ENCODE data around the gene PSMD1.

The PSMD1 gene

DNA sequence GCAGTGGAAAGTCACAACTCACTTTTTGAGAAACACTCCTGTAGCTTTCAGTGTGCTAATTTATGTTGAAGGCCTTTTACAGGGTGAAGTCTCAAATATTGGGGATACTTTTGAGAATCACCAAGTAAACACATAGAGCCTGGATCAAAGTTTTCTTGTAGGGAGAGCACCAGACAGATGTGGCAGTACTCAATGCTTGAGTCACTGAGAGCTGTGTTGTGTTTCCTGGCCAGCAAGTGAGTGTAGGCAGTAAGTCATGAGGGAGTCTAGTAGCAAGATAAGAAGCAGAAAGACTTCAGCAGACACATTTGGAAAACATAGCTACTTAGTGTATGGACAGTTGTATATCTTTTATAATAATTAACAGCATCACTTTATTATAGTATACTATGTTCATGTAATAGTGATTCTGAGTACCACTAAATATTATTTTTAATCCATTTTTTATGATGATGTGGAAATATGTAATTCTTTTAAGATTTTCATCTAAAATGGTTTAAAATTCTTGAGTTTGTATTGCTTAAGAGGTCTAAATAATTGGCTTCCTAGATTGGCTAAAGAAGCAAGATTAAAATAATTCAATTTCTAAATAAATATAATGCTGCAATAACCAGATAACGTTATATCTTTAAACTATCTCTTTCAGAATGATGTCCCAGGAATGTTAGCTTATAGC lies 12.8 kb downstream of the PSMD1 start:
- Histone ChIP-seq H3K4me3 (ENCODE audit: low read length) (no peak overlapping the region), H3K79me2 (ENCODE audit: control insufficient read depth, low read length) (no peaks in the 10 kb centered on the region), H3K4me1 (ENCODE audit: control insufficient read depth, low read length) (no peaks in the 10 kb centered on the region), H3K27me3 (ENCODE audit: control insufficient read depth, low read length) (no peaks in the 10 kb centered on the region), H3K4me2 (ENCODE audit: low read length) (no peak overlapping the region), H3F3A (ENCODE audit: control insufficient read depth, insufficient read depth) (peaks cover 3% of the 10 kb centered on the region), H4K20me1 (ENCODE audit: control insufficient read depth, insufficient read depth, low read depth, low read length) (no peaks in the 10 kb centered on the region), H3K27ac (ENCODE audit: low read depth, low read length) (no peak overlapping the region), H3K9me2 (replicated peaks; ENCODE audit: control insufficient read depth, low read length) (no peaks in the 10 kb centered on the region), H3K9me3 (ENCODE audit: control insufficient read depth, insufficient read depth, low read length) (no peaks in the 10 kb centered on the region), H3K36me3 (ENCODE audit: control insufficient read depth, low read length) (peaks cover 79% of the 10 kb centered on the region)
- no peak for TF ChIP-seq EZH2phosphoT487 (IDR thresholded peaks at IDR 0.05; ENCODE audit: borderline replicate concordance, low read length)
- TF ChIP-seq, protein P1, sequence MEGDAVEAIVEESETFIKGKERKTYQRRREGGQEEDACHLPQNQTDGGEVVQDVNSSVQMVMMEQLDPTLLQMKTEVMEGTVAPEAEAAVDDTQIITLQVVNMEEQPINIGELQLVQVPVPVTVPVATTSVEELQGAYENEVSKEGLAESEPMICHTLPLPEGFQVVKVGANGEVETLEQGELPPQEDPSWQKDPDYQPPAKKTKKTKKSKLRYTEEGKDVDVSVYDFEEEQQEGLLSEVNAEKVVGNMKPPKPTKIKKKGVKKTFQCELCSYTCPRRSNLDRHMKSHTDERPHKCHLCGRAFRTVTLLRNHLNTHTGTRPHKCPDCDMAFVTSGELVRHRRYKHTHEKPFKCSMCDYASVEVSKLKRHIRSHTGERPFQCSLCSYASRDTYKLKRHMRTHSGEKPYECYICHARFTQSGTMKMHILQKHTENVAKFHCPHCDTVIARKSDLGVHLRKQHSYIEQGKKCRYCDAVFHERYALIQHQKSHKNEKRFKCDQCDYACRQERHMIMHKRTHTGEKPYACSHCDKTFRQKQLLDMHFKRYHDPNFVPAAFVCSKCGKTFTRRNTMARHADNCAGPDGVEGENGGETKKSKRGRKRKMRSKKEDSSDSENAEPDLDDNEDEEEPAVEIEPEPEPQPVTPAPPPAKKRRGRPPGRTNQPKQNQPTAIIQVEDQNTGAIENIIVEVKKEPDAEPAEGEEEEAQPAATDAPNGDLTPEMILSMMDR (IDR thresholded peaks at IDR 0.05; ENCODE audit: low read depth, low read length, poor library complexity, severe bottlenecking): no peak

DNA sequence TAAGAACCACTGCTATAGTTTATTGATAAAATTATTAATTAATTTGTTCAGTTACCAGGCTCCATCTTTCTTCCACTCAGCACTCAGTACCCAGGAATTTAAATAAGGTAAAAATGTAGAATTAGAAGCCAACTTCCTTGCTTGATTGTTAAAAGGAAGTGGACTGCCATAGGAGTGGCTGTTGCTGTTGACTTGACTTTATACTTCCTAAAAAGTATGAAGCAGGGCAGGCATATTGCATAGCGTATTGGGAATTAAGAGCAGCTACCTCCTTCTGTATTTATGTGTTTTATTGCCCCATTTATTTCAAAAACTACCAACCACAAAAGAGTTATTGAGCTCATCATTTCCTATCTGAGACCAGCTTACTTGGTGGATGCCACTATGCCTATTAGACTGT lies 27.9 kb downstream of the PSMD1 start:
- no peaks in the 10 kb centered on the region for H3F3A ChIP-seq (ENCODE audit: control insufficient read depth, insufficient read depth)
- H3K9me3 ChIP-seq (ENCODE audit: control insufficient read depth, insufficient read depth, low read length): no peaks in the 10 kb centered on the region
- no peak for TF ChIP-seq EZH2phosphoT487 (IDR thresholded peaks at IDR 0.05; ENCODE audit: borderline replicate concordance, low read length)
- TF ChIP-seq, protein P1 (IDR thresholded peaks at IDR 0.05; ENCODE audit: low read depth, low read length, poor library complexity, severe bottlenecking): no peak
- H3K27me3 ChIP-seq (ENCODE audit: control insufficient read depth, low read length): no peaks in the 10 kb centered on the region
- no peaks in the 10 kb centered on the region for H3K9me2 ChIP-seq (replicated peaks; ENCODE audit: control insufficient read depth, low read length)
- H3K4me2 ChIP-seq (ENCODE audit: low read length): no peak overlapping the region
- H4K20me1 ChIP-seq (ENCODE audit: control insufficient read depth, insufficient read depth, low read depth, low read length): no peaks in the 10 kb centered on the region
- H3K79me2 ChIP-seq (ENCODE audit: control insufficient read depth, low read length): no peaks in the 10 kb centered on the region
- H3K36me3 ChIP-seq (ENCODE audit: control insufficient read depth, low read length): peaks cover 87% of the 10 kb centered on the region
- no peak overlapping the region for H3K4me3 ChIP-seq (ENCODE audit: low read length)
- H3K27ac ChIP-seq (ENCODE audit: low read depth, low read length): no peak overlapping the region
- no peaks in the 10 kb centered on the region for H3K4me1 ChIP-seq (ENCODE audit: control insufficient read depth, low read length)

DNA sequence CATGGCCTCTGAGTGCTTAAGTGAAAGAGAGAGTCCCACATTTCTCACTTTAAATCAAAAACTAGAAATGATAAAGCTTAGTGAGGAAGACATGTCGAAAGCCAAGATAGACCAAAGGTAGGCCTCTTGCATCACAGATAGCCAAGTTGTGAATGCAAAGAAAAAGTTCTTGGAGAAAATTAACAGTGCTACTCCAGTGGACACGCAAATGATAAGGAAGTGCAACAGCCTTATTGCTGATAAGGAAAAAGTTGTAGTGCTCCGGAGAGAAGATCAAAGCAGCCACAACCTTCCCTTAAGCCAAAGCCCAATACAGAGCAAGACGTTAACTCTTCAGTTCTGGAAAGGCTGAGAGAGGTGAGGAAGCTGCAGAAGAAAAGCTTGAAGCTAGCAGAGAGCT lies 32.1 kb downstream of the PSMD1 start:
- Histone ChIP-seq H3K79me2 (ENCODE audit: control insufficient read depth, low read length) (no peaks in the 10 kb centered on the region), H3K9me2 (replicated peaks; ENCODE audit: control insufficient read depth, low read length) (no peaks in the 10 kb centered on the region), H3K9me3 (ENCODE audit: control insufficient read depth, insufficient read depth, low read length) (no peaks in the 10 kb centered on the region), H3K4me2 (ENCODE audit: low read length) (no peak overlapping the region), H4K20me1 (ENCODE audit: control insufficient read depth, insufficient read depth, low read depth, low read length) (no peaks in the 10 kb centered on the region), H3K27me3 (ENCODE audit: control insufficient read depth, low read length) (no peaks in the 10 kb centered on the region), H3K4me1 (ENCODE audit: control insufficient read depth, low read length) (no peaks in the 10 kb centered on the region), H3K4me3 (ENCODE audit: low read length) (no peak overlapping the region), H3K27ac (ENCODE audit: low read depth, low read length) (no peak overlapping the region), H3F3A (ENCODE audit: control insufficient read depth, insufficient read depth) (no peaks in the 10 kb centered on the region), H3K36me3 (ENCODE audit: control insufficient read depth, low read length) (peaks cover 78% of the 10 kb centered on the region)
- TF ChIP-seq EZH2phosphoT487 (IDR thresholded peaks at IDR 0.05; ENCODE audit: borderline replicate concordance, low read length): no peak
- TF ChIP-seq, protein P1 (IDR thresholded peaks at IDR 0.05; ENCODE audit: low read depth, low read length, poor library complexity, severe bottlenecking): no peak
